ENCODE measurements around the gene KRT14. TPM values are rescaled to one million over a fixed set of nuclear protein-coding genes. Genes with fewer than 3 reads are reported as not detected.

KRT14 gene
- total RNA-seq, 4 donors from 2014 or later = 115 to 7,717 (median 1,579) TPM

DNA sequence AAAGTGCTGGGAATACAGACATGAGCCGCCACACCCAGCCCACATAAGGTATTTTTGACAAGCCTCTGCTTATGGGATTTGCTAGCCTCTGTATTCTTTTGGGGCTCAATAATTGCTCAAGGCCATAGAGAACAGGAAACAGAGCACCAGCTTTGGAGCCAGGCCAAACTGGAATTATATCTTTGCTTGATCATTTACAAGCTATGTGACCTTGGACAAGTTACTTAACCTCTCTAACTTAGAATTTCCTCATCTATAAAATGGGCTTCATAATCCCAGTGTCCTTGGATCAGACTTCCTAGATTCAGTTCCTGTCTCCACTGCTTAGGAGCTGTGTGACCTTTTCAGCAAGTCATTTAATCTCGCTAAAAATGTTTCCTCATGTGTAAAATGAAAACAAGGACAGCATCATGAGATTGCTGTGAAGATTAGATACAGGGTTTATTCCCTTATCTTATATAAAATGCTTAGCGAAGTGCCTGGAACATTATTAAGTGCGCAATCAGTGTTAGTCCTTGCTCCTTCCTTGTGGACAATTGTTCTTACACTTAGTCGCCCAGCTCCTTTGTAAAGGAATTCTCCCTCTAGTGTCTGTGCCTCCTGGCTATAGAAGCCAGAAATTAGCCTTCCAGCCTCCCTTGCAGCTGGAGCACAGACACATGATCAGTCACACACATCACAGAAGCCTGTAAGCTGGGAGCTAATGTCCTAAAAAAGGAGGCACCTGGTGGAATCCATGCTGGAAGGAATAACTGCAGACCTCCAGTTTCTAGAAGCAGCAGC is 31.4 kb downstream of the KRT14 start:
- Histone ChIP-seq H3K4me3 (no peak overlapping the region), H3K9me3 (no peaks in the 10 kb centered on the region), H3K27ac (no peak overlapping the region), H3K36me3 (no peaks in the 10 kb centered on the region), H3K27me3 (peaks cover 0 to 38% (median 0%) of the 10 kb centered on the region in 4 donors), H3K4me1 (peaks cover 0 to 14% (median 4%) of the 10 kb centered on the region in 3 donors)
- WGBS, 2 donors = 60 to 69% methylated on average over 5 of the region's 5 CpGs
- TF ChIP-seq, protein P1, sequence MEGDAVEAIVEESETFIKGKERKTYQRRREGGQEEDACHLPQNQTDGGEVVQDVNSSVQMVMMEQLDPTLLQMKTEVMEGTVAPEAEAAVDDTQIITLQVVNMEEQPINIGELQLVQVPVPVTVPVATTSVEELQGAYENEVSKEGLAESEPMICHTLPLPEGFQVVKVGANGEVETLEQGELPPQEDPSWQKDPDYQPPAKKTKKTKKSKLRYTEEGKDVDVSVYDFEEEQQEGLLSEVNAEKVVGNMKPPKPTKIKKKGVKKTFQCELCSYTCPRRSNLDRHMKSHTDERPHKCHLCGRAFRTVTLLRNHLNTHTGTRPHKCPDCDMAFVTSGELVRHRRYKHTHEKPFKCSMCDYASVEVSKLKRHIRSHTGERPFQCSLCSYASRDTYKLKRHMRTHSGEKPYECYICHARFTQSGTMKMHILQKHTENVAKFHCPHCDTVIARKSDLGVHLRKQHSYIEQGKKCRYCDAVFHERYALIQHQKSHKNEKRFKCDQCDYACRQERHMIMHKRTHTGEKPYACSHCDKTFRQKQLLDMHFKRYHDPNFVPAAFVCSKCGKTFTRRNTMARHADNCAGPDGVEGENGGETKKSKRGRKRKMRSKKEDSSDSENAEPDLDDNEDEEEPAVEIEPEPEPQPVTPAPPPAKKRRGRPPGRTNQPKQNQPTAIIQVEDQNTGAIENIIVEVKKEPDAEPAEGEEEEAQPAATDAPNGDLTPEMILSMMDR (IDR thresholded peaks at IDR 0.05) = no peak
- intact Hi-C loops (cut with DNase I) = loop anchor here (10.0 kb wide), 1 partner anchor 90 kb away; no protein-coding TSS in a partner anchor
- DNase-seq = no peak

DNA sequence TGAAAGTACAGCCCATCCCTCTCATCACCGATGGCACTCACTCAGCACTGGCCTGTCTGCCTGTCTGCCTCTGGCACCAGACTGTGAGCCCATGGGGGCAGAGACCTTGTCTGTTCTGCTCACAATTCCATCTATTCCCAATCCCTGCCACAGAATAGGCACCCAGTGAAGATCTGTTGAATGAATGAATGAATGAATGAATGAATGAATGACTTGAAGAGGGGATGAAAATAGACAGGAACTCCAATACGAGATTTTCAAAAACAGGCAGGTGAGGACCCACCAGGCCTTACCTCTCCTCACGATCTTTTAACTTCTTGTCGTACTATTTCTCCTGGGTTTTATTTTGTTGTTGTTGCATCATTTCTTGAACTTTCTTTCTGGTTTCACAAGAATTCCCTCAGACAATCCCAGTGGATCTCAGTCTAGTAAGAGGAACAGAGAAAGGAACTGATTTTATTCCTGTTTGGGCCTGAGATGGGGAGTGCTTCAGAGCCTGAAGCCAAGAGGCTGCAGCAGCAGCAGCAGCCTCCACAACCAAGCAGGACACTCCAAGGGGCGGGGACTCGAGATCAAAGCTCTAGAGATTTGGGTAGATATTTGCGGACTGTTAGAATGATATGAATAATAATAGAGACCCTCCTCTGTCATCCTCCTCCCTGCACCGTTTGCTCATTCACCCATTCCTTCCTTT is 32.6 kb downstream of the KRT14 start:
- intact Hi-C loops (cut with DNase I) = loop anchor here (10.0 kb wide), 1 partner anchor 91 kb away; no protein-coding TSS in a partner anchor
- H3K9me3 ChIP-seq = no peaks in the 10 kb centered on the region
- H3K4me1 ChIP-seq = peaks cover 4 to 25% (median 11%) of the 10 kb centered on the region in 3 donors
- WGBS, 2 donors = 59 to 68% methylated on average over 7 to 8 of the region's 8 CpGs
- no peak overlapping the region for H3K4me3 ChIP-seq
- TF ChIP-seq, protein P1 (IDR thresholded peaks at IDR 0.05) = no peak
- no peak for TF ChIP-seq POLR2A (IDR thresholded peaks at IDR 0.05)
- H3K27ac ChIP-seq = no peak overlapping the region
- H3K36me3 ChIP-seq = no peaks in the 10 kb centered on the region
- DNase-seq = no peak
- H3K27me3 ChIP-seq = peaks cover 0 to 26% (median 0%) of the 10 kb centered on the region in 4 donors

DNA sequence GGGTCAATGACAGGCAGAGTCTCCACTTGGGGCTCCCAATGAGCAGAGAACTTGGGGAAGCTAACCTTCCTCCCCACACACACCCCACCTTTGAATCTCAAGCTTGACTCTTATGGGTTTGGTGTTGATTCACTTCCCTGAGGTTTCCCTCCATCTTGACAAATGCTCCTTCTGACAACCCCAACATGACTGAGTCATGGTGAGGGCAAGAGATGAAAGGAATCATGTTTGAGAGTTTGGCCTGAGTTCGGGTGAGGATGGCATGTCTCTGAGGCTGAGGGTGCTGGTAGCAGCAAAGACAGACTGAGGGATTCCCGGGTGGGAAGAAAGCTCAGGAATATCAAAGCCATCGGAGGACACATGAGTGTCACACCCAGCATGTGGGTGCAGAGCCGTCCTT is 33.5 kb downstream of the KRT14 start:
- Histone ChIP-seq H3K4me1 (peaks cover 13 to 35% (median 21%) of the 10 kb centered on the region in 3 donors), H3K27ac (no peak overlapping the region), H3K36me3 (no peaks in the 10 kb centered on the region), H3K9me3 (no peaks in the 10 kb centered on the region), H3K4me3 (no peak overlapping the region), H3K27me3 (peaks cover 0 to 23% (median 0%) of the 10 kb centered on the region in 4 donors)
- TF ChIP-seq, protein P1 (IDR thresholded peaks at IDR 0.05) = no peak
- no peak for TF ChIP-seq POLR2A (IDR thresholded peaks at IDR 0.05)
- 53 to 59% methylated on average over 4 of the region's 4 CpGs for WGBS, 2 donors
- DNase-seq = no peak
- intact Hi-C loops (cut with DNase I) = loop anchor here (10.0 kb wide), 1 partner anchor 92 kb away; no protein-coding TSS in a partner anchor

DNA sequence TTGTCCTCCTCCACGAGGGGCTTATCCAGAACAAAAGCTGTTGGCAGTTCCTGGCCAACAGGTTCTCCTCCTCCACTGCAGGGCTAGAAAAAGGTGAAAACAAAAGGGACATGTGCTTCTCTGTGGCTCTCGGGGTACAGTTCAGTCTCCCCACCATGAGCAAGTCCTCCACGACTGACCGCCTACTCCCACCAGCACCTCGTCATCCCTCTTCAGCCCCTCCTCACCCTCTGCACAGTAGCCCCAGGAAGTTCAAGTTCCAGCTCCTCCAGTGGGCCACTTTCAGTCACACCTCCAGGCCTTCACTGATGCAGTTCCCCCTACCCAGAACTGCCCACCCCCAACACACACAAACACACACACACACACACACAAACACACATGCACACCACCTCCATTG is 34.2 kb downstream of the KRT14 start:
- peaks cover 0 to 19% (median 0%) of the 10 kb centered on the region in 4 donors for H3K27me3 ChIP-seq
- DNase-seq = no peak
- WGBS, 2 donors = 82 to 88% methylated on average over 5 of the region's 5 CpGs
- H3K4me3 ChIP-seq = no peak overlapping the region
- H3K9me3 ChIP-seq = no peaks in the 10 kb centered on the region
- no peaks in the 10 kb centered on the region for H3K36me3 ChIP-seq
- no peak overlapping the region for H3K27ac ChIP-seq
- H3K4me1 ChIP-seq = peaks cover 19 to 42% (median 28%) of the 10 kb centered on the region in 3 donors
- TF ChIP-seq, protein P1 (IDR thresholded peaks at IDR 0.05) = no peak
- no peak for TF ChIP-seq POLR2A (IDR thresholded peaks at IDR 0.05)
- intact Hi-C loops (cut with DNase I) = loop anchor here (10.0 kb wide), 1 partner anchor 92 kb away; no protein-coding TSS in a partner anchor

DNA sequence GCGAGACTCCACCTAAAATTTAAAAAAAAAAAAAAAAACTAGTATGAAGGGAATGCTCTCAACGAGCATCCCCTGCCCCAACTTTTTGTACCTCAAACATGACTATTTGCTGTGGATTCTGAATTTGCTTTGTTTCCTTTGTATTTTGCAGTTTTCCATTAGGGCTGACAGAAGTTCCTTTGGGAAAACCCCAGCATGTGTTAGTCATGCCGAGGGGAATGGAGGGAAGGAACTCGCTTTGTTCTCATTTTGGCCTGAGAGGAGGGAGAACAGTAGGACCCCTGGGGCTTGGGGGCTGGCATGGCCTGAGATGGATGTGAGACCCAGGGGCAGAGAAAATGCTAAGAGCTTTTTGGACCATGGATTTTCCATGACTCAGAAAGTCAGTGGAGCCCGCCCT is 35.3 kb downstream of the KRT14 start:
- Histone ChIP-seq H3K9me3 (no peaks in the 10 kb centered on the region), H3K36me3 (no peaks in the 10 kb centered on the region), H3K27me3 (peaks cover 0 to 8% (median 0%) of the 10 kb centered on the region in 4 donors), H3K4me3 (no peak overlapping the region), H3K4me1 (peaks cover 22 to 49% (median 29%) of the 10 kb centered on the region in 3 donors), H3K27ac (no peak overlapping the region)
- no peak for DNase-seq
- TF ChIP-seq, protein P1 (IDR thresholded peaks at IDR 0.05) = no peak
- no peak for TF ChIP-seq POLR2A (IDR thresholded peaks at IDR 0.05)
- intact Hi-C loops (cut with DNase I) = loop anchor here (10.0 kb wide), 1 partner anchor 93 kb away; no protein-coding TSS in a partner anchor
- WGBS, 2 donors = 45 to 51% methylated on average over 5 of the region's 5 CpGs

Measured in esophagus squamous epithelium (tissue), 5 donors.